HepG2 (cell line): Measurements from ENCODE around the gene TLNRD1. TPM values are rescaled to one million over a fixed set of nuclear protein-coding genes. Genes with fewer than 3 reads are reported as not detected.

ENCODE experiments used
- ELF3 ChIP-seq: IDR thresholded peaks from 2 replicates; pipeline ENCODE4 v1.6.1; 2016; ENCODE audit warnings: missing genetic modification reagents, missing compliant biosample characterization
- FOSL2 ChIP-seq: sonication (generic); formaldehyde crosslinking; IDR thresholded peaks from 2 replicates; pipeline ENCODE4 v1.4.0; 2020; ENCODE audit warnings: missing genetic modification reagents
- HNF4A ChIP-seq: sonication (generic); formaldehyde crosslinking; IDR thresholded peaks from 2 replicates; pipeline ENCODE4 v1.4.0; 2020; ENCODE audit warnings: missing genetic modification reagents
- KLF16 ChIP-seq, 2 experiments: sonication (generic) in 1 of 2; formaldehyde crosslinking in 1 of 2; IDR thresholded peaks; 2 replicates each; pipeline versions ENCODE4 v1.6.1 to v1.8.0; 2016 to 2023; ENCODE audit warnings: missing genetic modification reagents in 2 of 2, missing compliant biosample characterization in 1 of 2
- RFX3 ChIP-seq: IDR thresholded peaks from 2 replicates; pipeline ENCODE4 v1.6.1; 2016; ENCODE audit warnings: missing biosample characterization, missing genetic modification reagents
- SAP130 ChIP-seq: IDR thresholded peaks from 2 replicates; pipeline ENCODE4 v1.6.1; 2016; ENCODE audit warnings: low read depth
- YY1 ChIP-seq: IDR thresholded peaks from 2 replicates; pipeline ENCODE4 v1.6.1; 2011; ENCODE audit warnings: low read length, low read depth, moderate library complexity, mild to moderate bottlenecking; ENCODE audit not compliant: insufficient read depth, insufficient replicate concordance
- polyA plus RNA-seq, 8 experiments: library from polyadenylated mRNA; depleted of rRNA in 3 of 8; stranded (reverse) in 7 of 8; unstranded in 1 of 8; fragments of >200 nt; fragmentation: Illumina TruSeq in 4 of 8; extraction: Trizol in 4 of 8; gene quantifications; 2 replicates each; pipeline versions ENCODE4 v1.2.1 to v1.2.3, GENCODE V29; 2011 to 2016; ENCODE audit warnings: low read depth in 4 of 8, missing spikeins in 1 of 8, mixed read lengths in 1 of 8; ENCODE audit not compliant: insufficient read depth in 1 of 8
- total RNA-seq, 5 experiments: library from RNA; depleted of rRNA; stranded (reverse); fragments of >200 nt; fragmentation: Illumina TruSeq; extraction: Trizol; gene quantifications; 2 replicates each; pipeline ENCODE4 v1.2.3, GENCODE V29; 2016; ENCODE audit warnings: low read depth in 1 of 5
- TF ChIP-seq, protein P1 (sequence below): sonication (generic); formaldehyde crosslinking; IDR thresholded peaks from 2 replicates; pipeline ENCODE4 v1.5.0; 2020; ENCODE audit warnings: mild to moderate bottlenecking, missing genetic modification reagents, moderate library complexity
- TF ChIP-seq, protein P2 (sequence below): sonication (generic); formaldehyde crosslinking; IDR thresholded peaks from 2 replicates; pipeline ENCODE4 v1.4.0; 2020; ENCODE audit warnings: mild to moderate bottlenecking, missing genetic modification reagents, borderline replicate concordance
- TF ChIP-seq, protein P3 (sequence below): sonication (generic); formaldehyde crosslinking; IDR thresholded peaks from 2 replicates; pipeline ENCODE4 v1.4.0; 2020; ENCODE audit warnings: missing genetic modification reagents
- TF ChIP-seq, protein P4 (sequence below): sonication (generic); formaldehyde crosslinking; IDR thresholded peaks from 2 replicates; pipeline ENCODE4 v1.4.0; 2020; ENCODE audit warnings: missing genetic modification reagents
- TF ChIP-seq, protein P5 (sequence below): sonication (generic); formaldehyde crosslinking; IDR thresholded peaks from 2 replicates; pipeline ENCODE4 v1.8.0; 2022; ENCODE audit warnings: low read depth, missing genetic modification reagents

TLNRD1 gene
- total and polyA plus RNA-seq, 2 of the 13 experiments (the other 11 are each of a cell fraction or from before 2014, with no cell fraction given), result 3.4 to 5.3 TPM

DNA sequence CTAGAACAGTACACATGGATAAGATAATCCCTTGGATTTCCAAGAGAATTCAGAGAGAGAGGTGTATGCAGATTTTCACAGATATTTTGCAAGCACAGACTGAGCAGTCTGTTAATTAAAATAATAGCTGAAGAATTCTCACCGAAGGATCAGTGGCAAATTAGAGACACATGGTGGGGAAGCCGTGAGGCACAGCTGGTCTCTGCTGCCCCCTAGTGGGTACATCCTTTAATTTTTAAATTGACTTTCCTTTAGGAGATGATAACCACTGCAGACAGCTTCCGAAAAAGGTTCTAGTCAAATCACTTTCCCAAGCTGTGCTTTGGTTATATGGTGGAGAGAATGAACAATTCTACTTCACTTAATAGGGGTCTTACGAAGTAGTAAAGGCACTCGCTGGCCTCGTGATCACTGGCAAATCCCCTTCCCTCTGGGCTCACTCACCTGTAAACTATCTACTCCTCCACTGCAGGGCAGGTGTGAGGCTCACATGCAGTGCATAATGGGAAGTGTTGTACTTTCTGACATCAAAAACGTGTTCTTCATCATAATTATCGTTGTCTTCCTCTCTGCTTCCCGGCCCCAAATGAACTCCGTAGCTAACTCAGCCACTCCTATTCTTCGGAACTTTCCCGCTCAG, 30.6 kb upstream of the TLNRD1 start (continued):
- TF ChIP-seq RFX3 (CRISPR knock-in tag) (no peak), FOSL2 (no peak), SAP130 (CRISPR knock-in tag) (0 out of 2 replicates have a peak, but pooled peaks have one; percentile 14), KLF16 (CRISPR knock-in tag; IDR thresholded peaks at IDR 0.05) (no peak), YY1 (no peak), HNF4A (CRISPR knock-in tag) (no peak), ELF3 (CRISPR knock-in tag) (0 out of 2 replicates have a peak, but pooled peaks have one; percentile 27)
- TF ChIP-seq, protein P1, sequence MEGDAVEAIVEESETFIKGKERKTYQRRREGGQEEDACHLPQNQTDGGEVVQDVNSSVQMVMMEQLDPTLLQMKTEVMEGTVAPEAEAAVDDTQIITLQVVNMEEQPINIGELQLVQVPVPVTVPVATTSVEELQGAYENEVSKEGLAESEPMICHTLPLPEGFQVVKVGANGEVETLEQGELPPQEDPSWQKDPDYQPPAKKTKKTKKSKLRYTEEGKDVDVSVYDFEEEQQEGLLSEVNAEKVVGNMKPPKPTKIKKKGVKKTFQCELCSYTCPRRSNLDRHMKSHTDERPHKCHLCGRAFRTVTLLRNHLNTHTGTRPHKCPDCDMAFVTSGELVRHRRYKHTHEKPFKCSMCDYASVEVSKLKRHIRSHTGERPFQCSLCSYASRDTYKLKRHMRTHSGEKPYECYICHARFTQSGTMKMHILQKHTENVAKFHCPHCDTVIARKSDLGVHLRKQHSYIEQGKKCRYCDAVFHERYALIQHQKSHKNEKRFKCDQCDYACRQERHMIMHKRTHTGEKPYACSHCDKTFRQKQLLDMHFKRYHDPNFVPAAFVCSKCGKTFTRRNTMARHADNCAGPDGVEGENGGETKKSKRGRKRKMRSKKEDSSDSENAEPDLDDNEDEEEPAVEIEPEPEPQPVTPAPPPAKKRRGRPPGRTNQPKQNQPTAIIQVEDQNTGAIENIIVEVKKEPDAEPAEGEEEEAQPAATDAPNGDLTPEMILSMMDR (CRISPR knock-in tag), result peak; percentile 81
- TF ChIP-seq, protein P2, sequence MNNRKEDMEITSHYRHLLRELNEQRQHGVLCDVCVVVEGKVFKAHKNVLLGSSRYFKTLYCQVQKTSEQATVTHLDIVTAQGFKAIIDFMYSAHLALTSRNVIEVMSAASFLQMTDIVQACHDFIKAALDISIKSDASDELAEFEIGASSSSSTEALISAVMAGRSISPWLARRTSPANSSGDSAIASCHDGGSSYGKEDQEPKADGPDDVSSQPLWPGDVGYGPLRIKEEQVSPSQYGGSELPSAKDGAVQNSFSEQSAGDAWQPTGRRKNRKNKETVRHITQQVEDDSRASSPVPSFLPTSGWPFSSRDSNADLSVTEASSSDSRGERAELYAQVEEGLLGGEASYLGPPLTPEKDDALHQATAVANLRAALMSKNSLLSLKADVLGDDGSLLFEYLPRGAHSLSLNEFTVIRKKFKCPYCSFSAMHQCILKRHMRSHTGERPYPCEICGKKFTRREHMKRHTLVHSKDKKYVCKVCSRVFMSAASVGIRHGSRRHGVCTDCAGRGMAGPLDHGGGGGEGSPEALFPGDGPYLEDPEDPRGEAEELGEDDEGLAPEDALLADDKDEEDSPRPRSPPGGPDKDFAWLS, result no peak
- TF ChIP-seq, protein P3, sequence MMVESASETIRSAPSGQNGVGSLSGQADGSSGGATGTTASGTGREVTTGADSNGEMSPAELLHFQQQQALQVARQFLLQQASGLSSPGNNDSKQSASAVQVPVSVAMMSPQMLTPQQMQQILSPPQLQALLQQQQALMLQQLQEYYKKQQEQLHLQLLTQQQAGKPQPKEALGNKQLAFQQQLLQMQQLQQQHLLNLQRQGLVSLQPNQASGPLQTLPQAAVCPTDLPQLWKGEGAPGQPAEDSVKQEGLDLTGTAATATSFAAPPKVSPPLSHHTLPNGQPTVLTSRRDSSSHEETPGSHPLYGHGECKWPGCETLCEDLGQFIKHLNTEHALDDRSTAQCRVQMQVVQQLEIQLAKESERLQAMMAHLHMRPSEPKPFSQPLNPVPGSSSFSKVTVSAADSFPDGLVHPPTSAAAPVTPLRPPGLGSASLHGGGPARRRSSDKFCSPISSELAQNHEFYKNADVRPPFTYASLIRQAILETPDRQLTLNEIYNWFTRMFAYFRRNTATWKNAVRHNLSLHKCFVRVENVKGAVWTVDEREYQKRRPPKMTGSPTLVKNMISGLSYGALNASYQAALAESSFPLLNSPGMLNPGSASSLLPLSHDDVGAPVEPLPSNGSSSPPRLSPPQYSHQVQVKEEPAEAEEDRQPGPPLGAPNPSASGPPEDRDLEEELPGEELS (CRISPR knock-in tag), result no peak
- TF ChIP-seq, protein P4, sequence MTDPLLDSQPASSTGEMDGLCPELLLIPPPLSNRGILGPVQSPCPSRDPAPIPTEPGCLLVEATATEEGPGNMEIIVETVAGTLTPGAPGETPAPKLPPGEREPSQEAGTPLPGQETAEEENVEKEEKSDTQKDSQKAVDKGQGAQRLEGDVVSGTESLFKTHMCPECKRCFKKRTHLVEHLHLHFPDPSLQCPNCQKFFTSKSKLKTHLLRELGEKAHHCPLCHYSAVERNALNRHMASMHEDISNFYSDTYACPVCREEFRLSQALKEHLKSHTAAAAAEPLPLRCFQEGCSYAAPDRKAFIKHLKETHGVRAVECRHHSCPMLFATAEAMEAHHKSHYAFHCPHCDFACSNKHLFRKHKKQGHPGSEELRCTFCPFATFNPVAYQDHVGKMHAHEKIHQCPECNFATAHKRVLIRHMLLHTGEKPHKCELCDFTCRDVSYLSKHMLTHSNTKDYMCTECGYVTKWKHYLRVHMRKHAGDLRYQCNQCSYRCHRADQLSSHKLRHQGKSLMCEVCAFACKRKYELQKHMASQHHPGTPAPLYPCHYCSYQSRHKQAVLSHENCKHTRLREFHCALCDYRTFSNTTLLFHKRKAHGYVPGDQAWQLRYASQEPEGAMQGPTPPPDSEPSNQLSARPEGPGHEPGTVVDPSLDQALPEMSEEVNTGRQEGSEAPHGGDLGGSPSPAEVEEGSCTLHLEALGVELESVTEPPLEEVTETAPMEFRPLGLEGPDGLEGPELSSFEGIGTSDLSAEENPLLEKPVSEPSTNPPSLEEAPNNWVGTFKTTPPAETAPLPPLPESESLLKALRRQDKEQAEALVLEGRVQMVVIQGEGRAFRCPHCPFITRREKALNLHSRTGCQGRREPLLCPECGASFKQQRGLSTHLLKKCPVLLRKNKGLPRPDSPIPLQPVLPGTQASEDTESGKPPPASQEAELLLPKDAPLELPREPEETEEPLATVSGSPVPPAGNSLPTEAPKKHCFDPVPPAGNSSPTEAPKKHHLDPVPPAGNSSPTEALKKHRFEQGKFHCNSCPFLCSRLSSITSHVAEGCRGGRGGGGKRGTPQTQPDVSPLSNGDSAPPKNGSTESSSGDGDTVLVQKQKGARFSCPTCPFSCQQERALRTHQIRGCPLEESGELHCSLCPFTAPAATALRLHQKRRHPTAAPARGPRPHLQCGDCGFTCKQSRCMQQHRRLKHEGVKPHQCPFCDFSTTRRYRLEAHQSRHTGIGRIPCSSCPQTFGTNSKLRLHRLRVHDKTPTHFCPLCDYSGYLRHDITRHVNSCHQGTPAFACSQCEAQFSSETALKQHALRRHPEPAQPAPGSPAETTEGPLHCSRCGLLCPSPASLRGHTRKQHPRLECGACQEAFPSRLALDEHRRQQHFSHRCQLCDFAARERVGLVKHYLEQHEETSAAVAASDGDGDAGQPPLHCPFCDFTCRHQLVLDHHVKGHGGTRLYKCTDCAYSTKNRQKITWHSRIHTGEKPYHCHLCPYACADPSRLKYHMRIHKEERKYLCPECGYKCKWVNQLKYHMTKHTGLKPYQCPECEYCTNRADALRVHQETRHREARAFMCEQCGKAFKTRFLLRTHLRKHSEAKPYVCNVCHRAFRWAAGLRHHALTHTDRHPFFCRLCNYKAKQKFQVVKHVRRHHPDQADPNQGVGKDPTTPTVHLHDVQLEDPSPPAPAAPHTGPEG (CRISPR knock-in tag), result no peak
- TF ChIP-seq, protein P5, sequence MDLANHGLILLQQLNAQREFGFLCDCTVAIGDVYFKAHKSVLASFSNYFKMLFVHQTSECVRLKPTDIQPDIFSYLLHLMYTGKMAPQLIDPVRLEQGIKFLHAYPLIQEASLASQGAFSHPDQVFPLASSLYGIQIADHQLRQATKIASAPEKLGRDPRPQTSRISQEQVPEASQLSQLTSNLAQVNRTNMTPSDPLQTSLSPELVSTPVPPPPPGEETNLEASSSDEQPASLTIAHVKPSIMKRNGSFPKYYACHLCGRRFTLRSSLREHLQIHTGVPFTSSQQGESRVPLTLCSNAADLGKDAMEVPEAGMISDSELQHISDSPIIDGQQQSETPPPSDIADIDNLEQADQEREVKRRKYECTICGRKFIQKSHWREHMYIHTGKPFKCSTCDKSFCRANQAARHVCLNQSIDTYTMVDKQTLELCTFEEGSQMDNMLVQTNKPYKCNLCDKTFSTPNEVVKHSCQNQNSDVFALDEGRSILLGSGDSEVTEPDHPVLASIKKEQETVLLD (CRISPR knock-in tag), result no peak
